Duodenal mucosa (tissue), 2 donors: ENCODE results near the gene ZCCHC24.

Experiments used
- H3K27ac ChIP-seq: one replicate; pipeline ENCODE4 v1.7.0; 2013; ENCODE audit warnings: low read depth, low read length
- H3K27me3 ChIP-seq, 2 donors: one replicate each; pipeline ENCODE4 v1.7.0; 2013; ENCODE audit warnings: low read length in 2 of 2, control low read depth in 1 of 2; ENCODE audit not compliant: insufficient read depth in 2 of 2, control insufficient read depth in 1 of 2
- H3K36me3 ChIP-seq, 2 donors: one replicate each; pipeline ENCODE4 v1.7.0; 2013; ENCODE audit warnings: low read length in 2 of 2, control low read depth in 1 of 2; ENCODE audit not compliant: insufficient read depth in 2 of 2, control insufficient read depth in 1 of 2
- H3K4me1 ChIP-seq, 2 donors: one replicate each; pipeline ENCODE4 v1.7.0; 2013; ENCODE audit warnings: low read length in 2 of 2, control low read depth in 1 of 2; ENCODE audit not compliant: insufficient read depth in 2 of 2, control insufficient read depth in 1 of 2
- H3K4me3 ChIP-seq, 2 donors: one replicate each; pipeline ENCODE4 v1.7.0; 2013; ENCODE audit warnings: low read length in 2 of 2, low read depth in 1 of 2
- H3K9ac ChIP-seq, 2 donors: one replicate each; pipeline ENCODE4 v1.7.0; 2013; ENCODE audit warnings: low read length in 2 of 2, low read depth in 1 of 2
- H3K9me3 ChIP-seq, 2 donors: one replicate each; pipeline ENCODE4 v1.7.0; 2013; ENCODE audit warnings: low read length in 2 of 2, control low read depth in 1 of 2; ENCODE audit not compliant: control insufficient read depth in 1 of 2

Gene ZCCHC24

DNA sequence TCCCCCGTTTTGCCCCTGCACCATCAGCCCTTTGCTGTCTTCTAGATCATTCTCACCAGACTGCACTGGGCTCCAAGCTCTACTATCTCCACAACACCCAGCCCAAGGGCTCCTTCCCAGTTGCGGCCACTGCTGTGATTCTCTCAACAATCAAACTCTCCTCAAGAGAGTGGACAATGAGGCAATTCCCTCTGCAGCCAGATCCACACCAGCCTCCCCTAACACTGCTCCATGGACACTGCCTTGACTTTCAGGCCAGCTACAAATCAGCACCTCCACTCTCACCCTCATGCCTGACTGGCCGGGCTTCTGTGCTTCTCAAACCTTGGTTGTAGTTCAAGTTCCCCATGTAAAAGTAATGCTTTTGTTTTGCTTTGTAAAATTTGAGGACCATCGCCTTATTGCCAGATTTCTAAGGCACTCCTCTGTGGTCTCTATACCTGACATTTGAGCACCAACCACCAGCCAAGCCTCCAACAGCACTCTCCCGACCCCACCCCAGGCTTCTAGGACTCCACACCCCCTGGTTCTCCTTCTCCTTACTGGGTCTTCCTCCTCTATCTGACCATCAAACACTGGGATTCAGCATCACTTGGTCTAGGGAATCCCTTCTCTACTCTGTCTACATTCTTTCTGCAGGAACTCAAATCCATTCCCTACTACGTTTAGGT, 52.8 kb downstream of the ZCCHC24 start:
- Histone ChIP-seq H3K36me3 (peaks cover 0 to 4% of the 10 kb centered on the region in 2 donors), H3K4me3 (no peak overlapping the region), H3K27ac (no peak overlapping the region), H3K4me1 (peaks cover under 1 to 2% of the 10 kb centered on the region in 2 donors), H3K9ac (no peak overlapping the region), H3K27me3 (no peaks in the 10 kb centered on the region), H3K9me3 (no peaks in the 10 kb centered on the region)

DNA sequence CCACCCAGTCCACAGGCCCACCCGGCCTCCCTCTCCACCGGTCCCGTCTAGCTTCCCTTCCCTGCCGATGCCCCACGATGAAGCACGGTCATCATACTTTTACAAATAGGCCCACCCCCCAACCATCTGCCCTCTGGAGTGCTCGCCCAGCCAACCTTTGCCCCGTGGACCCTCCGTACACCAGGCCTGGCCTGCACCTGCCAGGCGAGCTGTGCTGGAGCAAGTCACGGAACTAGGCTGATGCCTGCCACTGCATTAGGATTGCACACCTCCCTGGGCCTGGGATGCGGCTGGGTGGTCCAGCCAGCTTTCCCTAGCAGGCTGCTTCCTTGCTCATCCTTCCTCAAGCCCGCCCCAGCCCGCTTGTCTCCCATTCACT, 53.4 kb downstream of the ZCCHC24 start:
- no peaks in the 10 kb centered on the region for H3K9me3 ChIP-seq
- no peaks in the 10 kb centered on the region for H3K27me3 ChIP-seq
- H3K27ac ChIP-seq = no peak overlapping the region
- H3K4me1 ChIP-seq = peaks cover 0 to 2% of the 10 kb centered on the region in 2 donors
- H3K36me3 ChIP-seq = peaks cover 0 to 4% of the 10 kb centered on the region in 2 donors
- no peak overlapping the region for H3K4me3 ChIP-seq
- no peak overlapping the region for H3K9ac ChIP-seq

DNA sequence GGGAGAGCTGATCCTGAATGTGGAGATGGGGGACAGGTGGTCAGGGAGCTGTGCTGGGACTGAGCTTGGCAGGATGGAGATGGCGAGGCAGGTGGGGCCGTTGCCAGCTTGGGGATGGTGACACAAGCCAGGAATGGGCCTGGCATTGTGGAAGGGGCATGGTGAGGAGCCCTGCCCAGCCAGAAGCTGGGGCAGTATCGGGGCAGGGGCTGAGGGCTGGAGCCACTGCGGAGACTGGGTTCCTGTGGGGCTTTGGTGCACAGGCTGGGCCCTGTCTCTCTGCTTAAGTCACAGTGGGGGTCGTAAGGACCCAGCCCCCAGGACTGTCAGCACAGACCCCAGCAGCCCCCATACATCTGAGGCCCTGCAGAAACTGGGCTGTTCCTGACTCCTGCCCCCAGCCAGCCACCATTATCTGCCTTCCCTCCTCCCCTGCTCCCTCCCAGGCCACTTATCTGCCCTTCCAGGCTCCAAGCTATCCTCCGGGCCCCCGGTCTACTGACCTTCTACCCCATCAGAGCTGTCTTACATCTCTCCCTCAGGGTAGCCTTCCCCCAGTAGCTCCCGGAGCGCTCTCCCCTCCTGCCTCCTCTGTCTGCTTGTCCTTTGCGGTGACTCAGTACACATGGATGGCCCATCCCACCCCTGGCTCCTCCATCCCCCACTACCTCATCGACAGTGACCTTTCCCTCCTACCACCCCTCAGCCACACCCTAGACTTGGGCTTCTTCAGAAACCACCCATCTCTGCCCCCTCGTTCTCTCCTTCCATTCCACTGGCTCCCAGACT, 54.0 kb downstream of the ZCCHC24 start:
- Histone ChIP-seq H3K4me1 (peaks cover 0 to 2% of the 10 kb centered on the region in 2 donors), H3K4me3 (no peak overlapping the region), H3K36me3 (peaks cover 0 to 4% of the 10 kb centered on the region in 2 donors), H3K27me3 (no peaks in the 10 kb centered on the region), H3K27ac (no peak overlapping the region), H3K9me3 (no peaks in the 10 kb centered on the region), H3K9ac (no peak overlapping the region)

DNA sequence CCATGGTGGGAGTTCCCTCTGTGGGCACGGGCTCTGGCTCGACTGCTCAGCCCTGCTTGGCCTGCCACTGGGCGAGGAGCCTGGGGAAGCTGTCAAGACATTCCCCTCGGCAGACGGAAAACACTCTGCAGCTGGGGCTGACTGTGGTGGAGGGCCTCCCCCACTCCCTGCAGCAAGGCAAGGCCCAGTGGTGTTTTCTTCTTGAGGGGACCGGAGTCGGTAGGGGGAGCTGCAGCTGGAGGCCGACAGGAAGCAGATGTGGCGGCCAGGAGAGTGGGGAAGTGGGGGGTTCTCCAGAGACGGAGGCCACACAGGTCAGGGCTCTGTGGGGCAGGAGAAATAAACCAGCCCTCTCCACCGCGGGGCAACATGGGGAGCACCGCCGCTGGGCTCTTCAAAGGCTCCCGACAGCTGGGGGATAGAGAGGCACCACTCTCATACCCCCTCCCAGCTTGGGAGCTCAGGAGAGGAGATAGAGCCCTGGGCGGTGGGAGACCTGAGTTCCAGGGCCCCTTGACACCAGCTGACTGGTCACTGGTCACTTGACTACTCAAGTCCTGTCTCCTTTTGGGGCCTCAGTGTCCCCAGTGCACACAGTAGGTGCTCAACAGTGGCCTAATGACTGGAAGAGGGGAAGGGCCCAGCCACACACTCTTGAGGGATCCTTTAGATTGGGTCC, 54.7 kb downstream of the ZCCHC24 start:
- Histone ChIP-seq H3K9ac (no peak overlapping the region), H3K27me3 (no peaks in the 10 kb centered on the region), H3K4me1 (peaks cover 0 to 2% of the 10 kb centered on the region in 2 donors), H3K36me3 (peaks cover 0 to 4% of the 10 kb centered on the region in 2 donors), H3K27ac (no peak overlapping the region), H3K4me3 (no peak overlapping the region), H3K9me3 (no peaks in the 10 kb centered on the region)

DNA sequence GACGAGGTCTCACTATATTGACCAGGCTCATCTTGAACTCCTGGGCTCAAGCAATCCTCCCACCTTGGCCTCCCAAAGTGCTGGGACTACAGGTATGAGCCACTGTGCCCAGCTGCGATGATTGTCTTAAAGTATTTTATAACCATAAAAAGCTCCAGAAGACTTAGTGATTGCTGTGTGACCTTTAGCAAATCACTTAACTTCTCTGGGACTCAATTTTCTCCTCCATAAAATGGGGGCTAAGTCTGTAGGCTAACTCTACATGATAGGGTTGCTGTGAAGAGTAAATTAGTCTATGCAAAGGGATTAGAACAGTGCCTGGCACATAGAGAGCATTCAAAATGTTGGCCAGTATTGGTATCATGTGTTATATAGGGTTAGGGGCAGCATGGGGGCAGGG, 55.4 kb downstream of the ZCCHC24 start:
- peaks cover 0 to 2% of the 10 kb centered on the region in 2 donors for H3K4me1 ChIP-seq
- H3K27ac ChIP-seq = no peak overlapping the region
- no peak overlapping the region for H3K9ac ChIP-seq
- no peaks in the 10 kb centered on the region for H3K9me3 ChIP-seq
- H3K36me3 ChIP-seq = peaks cover 0 to 4% of the 10 kb centered on the region in 2 donors
- no peak overlapping the region for H3K4me3 ChIP-seq
- H3K27me3 ChIP-seq = no peaks in the 10 kb centered on the region

DNA sequence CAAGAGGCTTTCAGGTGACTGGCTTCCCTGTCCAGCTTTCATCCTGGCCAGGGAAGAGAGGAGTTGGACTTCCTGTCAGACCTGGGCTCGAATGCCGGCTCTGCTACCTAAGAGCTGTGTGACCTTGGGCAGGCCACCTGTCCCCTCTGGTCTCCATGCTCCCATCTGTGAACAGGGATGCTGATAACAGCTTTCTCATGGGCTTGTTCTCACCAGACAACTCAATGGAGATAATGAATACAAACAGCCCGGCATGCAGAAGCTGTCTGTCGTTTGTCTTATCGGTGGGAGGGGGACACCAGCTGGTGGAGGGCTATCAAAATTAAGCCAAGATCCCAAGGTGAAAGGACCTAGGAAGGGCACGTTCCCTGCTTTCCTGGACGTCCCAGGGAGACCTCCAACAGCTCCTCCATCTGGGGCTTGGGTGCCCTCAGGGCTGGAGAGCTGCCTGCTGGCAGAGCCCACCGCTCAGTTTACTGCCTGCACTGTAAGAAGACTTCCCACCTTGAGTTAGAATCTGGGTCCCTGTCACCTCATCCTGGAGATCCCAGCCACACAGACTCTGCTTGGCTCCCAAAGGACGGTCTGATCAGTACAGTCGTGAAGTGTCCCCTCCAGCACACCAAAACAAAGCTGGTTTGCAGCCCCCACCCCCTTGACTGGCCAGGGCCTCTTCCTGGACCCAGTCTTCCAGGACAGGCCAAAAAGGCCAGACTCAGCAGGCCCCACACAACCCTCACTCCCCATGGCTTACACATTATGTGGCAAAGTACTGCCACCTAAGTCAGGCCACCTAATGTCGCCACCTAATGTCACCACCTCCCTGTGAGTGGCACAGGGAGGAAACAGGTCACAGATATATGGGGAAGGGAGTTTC, 57.2 kb downstream of the ZCCHC24 start:
- H3K4me1 ChIP-seq = peaks cover 0 to 2% of the 10 kb centered on the region in 2 donors
- H3K27ac ChIP-seq = no peak overlapping the region
- no peak overlapping the region for H3K9ac ChIP-seq
- H3K36me3 ChIP-seq = peaks cover 0 to 1% of the 10 kb centered on the region in 2 donors
- no peaks in the 10 kb centered on the region for H3K9me3 ChIP-seq
- H3K4me3 ChIP-seq = no peak overlapping the region
- no peaks in the 10 kb centered on the region for H3K27me3 ChIP-seq

DNA sequence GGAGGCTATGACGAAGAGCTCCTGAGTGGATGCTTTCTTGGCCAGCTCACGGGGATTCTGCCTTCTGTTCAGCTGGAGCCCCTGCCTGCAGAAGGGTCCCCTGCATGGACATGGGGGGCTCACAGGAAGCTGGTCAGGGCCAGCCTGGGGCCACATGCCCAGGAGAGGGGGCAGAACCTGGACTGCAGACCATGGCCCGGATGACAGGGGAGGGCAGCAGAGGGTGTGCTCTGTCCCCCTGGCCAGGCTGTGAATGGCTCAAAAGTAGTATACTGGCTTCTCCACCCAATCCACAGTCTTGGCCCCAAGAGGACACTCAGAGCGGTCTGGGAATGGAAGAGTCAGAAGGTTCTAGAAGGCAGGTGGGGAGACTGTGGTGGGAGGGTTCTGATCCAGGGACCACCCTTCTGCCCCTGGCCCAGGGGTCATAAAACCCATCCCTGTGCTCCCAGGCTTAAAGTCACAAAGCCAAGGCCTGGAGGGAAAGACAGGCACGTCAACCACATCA, 57.9 kb downstream of the ZCCHC24 start:
- Histone ChIP-seq H3K4me1 (peaks cover 0 to 2% of the 10 kb centered on the region in 2 donors), H3K27ac (no peak overlapping the region), H3K27me3 (no peaks in the 10 kb centered on the region), H3K9me3 (no peaks in the 10 kb centered on the region), H3K9ac (no peak overlapping the region), H3K4me3 (no peak overlapping the region), H3K36me3 (no peaks in the 10 kb centered on the region)

DNA sequence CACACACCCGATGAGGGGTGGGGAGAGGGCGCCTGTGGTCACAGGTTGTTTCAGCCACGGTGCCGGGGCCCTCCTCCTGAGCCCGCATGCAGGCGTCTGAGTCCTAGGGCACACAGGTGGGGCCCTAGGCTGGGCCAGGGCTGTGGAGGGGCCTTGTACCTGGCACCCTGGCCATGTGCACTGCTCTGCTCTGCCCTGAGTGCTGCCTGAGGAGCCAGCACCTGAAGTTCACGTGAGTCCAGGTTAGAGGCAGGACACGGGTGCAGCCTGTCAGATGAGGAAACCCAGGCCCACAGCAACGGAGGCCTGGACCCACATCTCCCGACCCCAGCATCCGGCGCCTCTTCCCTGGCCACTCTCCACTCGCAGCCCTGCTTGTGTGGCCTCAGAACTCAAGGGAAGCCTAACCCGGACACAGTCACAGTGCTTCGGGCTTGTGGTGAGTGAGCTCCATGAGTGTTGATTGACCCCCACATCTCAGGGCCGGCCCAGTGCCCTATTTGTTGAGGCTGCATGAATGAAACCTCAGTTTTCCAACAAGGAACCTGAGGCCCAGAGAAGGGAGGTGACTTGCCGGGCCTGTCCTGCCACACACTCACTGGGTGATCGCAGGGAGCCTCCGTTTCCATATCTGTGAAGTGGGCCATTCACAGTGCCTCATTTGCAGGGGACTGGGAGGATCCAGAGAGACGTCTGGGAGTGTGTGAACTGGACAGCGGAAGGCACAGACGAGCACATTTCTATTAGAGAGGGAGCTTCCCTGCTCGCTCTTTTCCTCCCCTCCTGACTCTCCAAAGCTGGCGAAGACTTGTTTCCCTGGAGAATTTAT, 58.6 kb downstream of the ZCCHC24 start:
- H3K9ac ChIP-seq = no peak overlapping the region
- H3K4me3 ChIP-seq = no peak overlapping the region
- H3K27ac ChIP-seq = no peak overlapping the region
- H3K4me1 ChIP-seq = peaks cover 0 to 8% of the 10 kb centered on the region in 2 donors
- H3K9me3 ChIP-seq = no peaks in the 10 kb centered on the region
- H3K36me3 ChIP-seq = no peaks in the 10 kb centered on the region
- no peaks in the 10 kb centered on the region for H3K27me3 ChIP-seq
